CD14-positive monocyte (primary cell): ENCODE results near the gene STUB1. TPM values are rescaled to one million over a fixed set of nuclear protein-coding genes. Genes with fewer than 3 reads are reported as not detected.
A peak's percentile ranks its signal among the peaks of the same experiment; 100 is the strongest.

Experiments used
- DNase-seq, 3 donors: peaks; one replicate each; pipeline ENCODE4 v3.0.0-alpha.2; 2011 to 2022
- H2AFZ ChIP-seq: 2 replicates; pipeline ENCODE4 v1.6.0; 2012; ENCODE audit warnings: mild to moderate bottlenecking, low read depth, low read length, inconsistent platforms; ENCODE audit not compliant: insufficient read depth, poor library complexity, severe bottlenecking
- H3K27ac ChIP-seq, 2 donors: 1 replicate in 1 of 2; 2 replicates in 1 of 2; pipeline ENCODE4 v1.5.1; 2012 to 2013; ENCODE audit warnings: low read length in 2 of 2, control low read depth in 1 of 2, inconsistent platforms in 1 of 2, low read depth in 1 of 2, mild to moderate bottlenecking in 1 of 2
- H3K27me3 ChIP-seq, 2 donors: one replicate each; pipeline versions ENCODE4 v1.6.0 to v1.6.1; 2011 to 2013; ENCODE audit warnings: low read length in 2 of 2; ENCODE audit not compliant: control insufficient read depth in 2 of 2, insufficient read depth in 2 of 2
- H3K36me3 ChIP-seq, 2 donors: replicated peaks in 1 of 2; 1 replicate in 1 of 2; 2 replicates in 1 of 2; pipeline versions ENCODE4 v1.5.1 to v1.6.1; 2012 to 2013; ENCODE audit warnings: low read length in 2 of 2, control low read depth in 1 of 2, inconsistent platforms in 1 of 2, mild to moderate bottlenecking in 1 of 2; ENCODE audit not compliant: insufficient read depth in 2 of 2, control insufficient read depth in 1 of 2
- H3K4me1 ChIP-seq, 2 donors: 1 replicate in 1 of 2; 2 replicates in 1 of 2; pipeline versions ENCODE4 v1.5.1 to v1.6.1; 2012 to 2013; ENCODE audit warnings: low read length in 2 of 2, control low read depth in 1 of 2, inconsistent platforms in 1 of 2, mild to moderate bottlenecking in 1 of 2, moderate library complexity in 1 of 2; ENCODE audit not compliant: insufficient read depth in 2 of 2, control insufficient read depth in 1 of 2
- H3K4me2 ChIP-seq: replicated peaks from 2 replicates; pipeline ENCODE3; 2012; ENCODE audit warnings: low read length, moderate library complexity, mild to moderate bottlenecking; ENCODE audit not compliant: poor library complexity, severe bottlenecking; ENCODE audit errors: extremely low read depth
- H3K4me3 ChIP-seq, 3 experiments: fragments of 200-600 bp in 1 of 3; sonication (generic) in 1 of 3; replicated peaks in 1 of 3; 1 replicate in 2 of 3; 2 replicates in 1 of 3; pipeline ENCODE4 v1.5.1; 2011 to 2013; ENCODE audit warnings: low read length in 3 of 3, mild to moderate bottlenecking in 3 of 3, control low read depth in 2 of 3, low read depth in 2 of 3, inconsistent platforms in 1 of 3, moderate library complexity in 1 of 3
- H3K79me2 ChIP-seq: 2 replicates; pipeline ENCODE4 v1.6.0; 2012; ENCODE audit warnings: mild to moderate bottlenecking, control low read depth, inconsistent platforms, low read length, moderate library complexity; ENCODE audit not compliant: insufficient read depth
- H3K9ac ChIP-seq: 2 replicates; pipeline ENCODE4 v1.6.0; 2017; ENCODE audit warnings: low read length, mild to moderate bottlenecking; ENCODE audit not compliant: insufficient read depth, poor library complexity, severe bottlenecking
- H3K9me3 ChIP-seq, 2 donors: replicated peaks in 1 of 2; 1 replicate in 1 of 2; 2 replicates in 1 of 2; pipeline versions ENCODE4 v1.5.1 to v1.6.1; 2012 to 2013; ENCODE audit warnings: low read length in 2 of 2, control low read depth in 1 of 2; ENCODE audit not compliant: control insufficient read depth in 1 of 2, insufficient read depth in 1 of 2
- H4K20me1 ChIP-seq: 2 replicates; pipeline ENCODE4 v1.6.0; 2012; ENCODE audit warnings: mild to moderate bottlenecking, low read length, control low read depth, moderate library complexity; ENCODE audit not compliant: insufficient read depth
- H3K27ac Mint-ChIP-seq, 7 donors: one replicate each; pipeline ENCODE4 v1.8.0; 2020; ENCODE audit warnings: mild to moderate bottlenecking in 7 of 7, mixed read lengths in 7 of 7, moderate library complexity in 6 of 7, inconsistent platforms in 2 of 7
- H3K27me3 Mint-ChIP-seq, 3 donors: one replicate each; pipeline ENCODE4 v1.8.0; 2021 to 2022; ENCODE audit warnings: low read depth in 3 of 3, mild to moderate bottlenecking in 3 of 3, mixed read lengths in 3 of 3, moderate library complexity in 3 of 3, inconsistent platforms in 1 of 3
- H3K36me3 Mint-ChIP-seq, 2 donors: one replicate each; pipeline ENCODE4 v1.8.0; 2020; ENCODE audit warnings: mixed read lengths in 2 of 2, inconsistent platforms in 1 of 2, mild to moderate bottlenecking in 1 of 2
- H3K4me1 Mint-ChIP-seq: one replicate; pipeline ENCODE4 v1.8.0; 2020; ENCODE audit warnings: mild to moderate bottlenecking, mixed read lengths
- H3K4me3 Mint-ChIP-seq, 2 donors: one replicate each; pipeline ENCODE4 v1.8.0; 2020; ENCODE audit warnings: mild to moderate bottlenecking in 2 of 2, mixed read lengths in 2 of 2, moderate library complexity in 1 of 2
- H3K9me3 Mint-ChIP-seq, 7 donors: one replicate each; pipeline ENCODE4 v1.8.0; 2020 to 2022; ENCODE audit warnings: mixed read lengths in 7 of 7, mild to moderate bottlenecking in 6 of 7, moderate library complexity in 6 of 7, inconsistent platforms in 2 of 7
- WGBS: methylation state at CpG from one replicate; pipeline ENCODE4 v1.1.5; 2013; ENCODE audit warnings: missing lambda C conversion rate; ENCODE audit not compliant: insufficient coverage; 5-methylcytosine and 5-hydroxymethylcytosine counted together
- intact Hi-C, 2 donors: fragments of 100-400 bp; cut with micrococcal nuclease; formaldehyde crosslinking; loops; one replicate each; pipeline versions ENCODE4 v1.15.0 to v1.15.1; 2023
- polyA plus RNA-seq, 3 donors: library from polyadenylated mRNA; depleted of rRNA in 1 of 3; unstranded in 2 of 3; stranded (reverse) in 1 of 3; fragments of 300-500 nt in 2 of 3; fragments of >200 nt in 1 of 3; fragmentation: Illumina TruSeq in 2 of 3; gene quantifications; 1 replicate in 2 of 3; 2 replicates in 1 of 3; pipeline ENCODE4 v1.2.3, GENCODE V29; 2012 to 2021
- TF ChIP-seq, protein P1 (sequence below): fragments of 200-600 bp; IDR thresholded peaks from one replicate; pipeline ENCODE4 v1.8.0; 2022; ENCODE audit warnings: antibody characterized with exemption, mild to moderate bottlenecking

Gene STUB1
- polyA plus RNA-seq, 3 donors: 83.3 to 108 (median 106) TPM

DNA sequence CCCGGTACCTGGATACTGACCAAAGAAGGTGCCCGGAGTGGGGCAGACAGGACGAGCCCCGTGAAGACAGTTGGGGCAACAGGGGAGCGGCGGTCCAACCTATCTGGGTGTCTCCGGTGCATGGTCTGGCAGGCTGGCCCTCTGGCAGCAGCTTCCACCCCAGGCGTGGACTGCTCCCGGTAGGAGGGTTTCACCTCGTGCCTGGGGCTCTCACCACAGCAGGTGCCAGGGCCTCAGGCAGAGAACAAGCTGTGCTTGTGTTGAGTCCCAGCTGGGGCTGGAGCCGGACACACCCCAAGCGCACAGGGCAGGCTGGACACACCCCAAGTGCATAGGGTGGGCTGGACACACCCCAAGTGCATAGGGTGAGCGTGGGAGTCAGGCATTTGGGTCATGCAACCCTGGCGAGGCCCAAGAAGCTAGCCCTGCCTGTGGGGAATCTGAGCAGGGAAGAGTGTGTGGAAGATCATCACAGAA lies 26.9 kb downstream of the STUB1 start:
- Histone ChIP-seq H3K4me2 (no peak overlapping the region), H3K36me3 (no peaks in the 10 kb centered on the region), H2AFZ (no peak overlapping the region), H3K9me3 (peaks cover 0 to 4% of the 10 kb centered on the region in 2 donors), H3K79me2 (no peaks in the 10 kb centered on the region), H3K27me3 (peaks cover 3 to 73% of the 10 kb centered on the region in 2 donors), H3K4me3 (no peak overlapping the region), H3K4me1 (no peaks in the 10 kb centered on the region), H3K27ac (no peak overlapping the region), H3K9ac (no peak overlapping the region), H4K20me1 (no peaks in the 10 kb centered on the region)
- Mint-ChIP-seq H3K27ac (peak overlapping the region in 3 of 7 donors; percentile 18 to 45 (median 31)), H3K36me3 (no peaks in the 10 kb centered on the region), H3K4me3 (peak overlapping the region in 1 of 2 donors; percentile 60), H3K9me3 (peaks cover 0 to 5% (median 0%) of the 10 kb centered on the region in 7 donors), H3K27me3 (peaks cover 58 to 76% (median 72%) of the 10 kb centered on the region in 3 donors), H3K4me1 (no peaks in the 10 kb centered on the region)
- no peak for DNase-seq
- intact Hi-C loops: no loop called here
- 52% methylated on average over 13 of the region's 14 CpGs for WGBS
- TF ChIP-seq, protein P1, sequence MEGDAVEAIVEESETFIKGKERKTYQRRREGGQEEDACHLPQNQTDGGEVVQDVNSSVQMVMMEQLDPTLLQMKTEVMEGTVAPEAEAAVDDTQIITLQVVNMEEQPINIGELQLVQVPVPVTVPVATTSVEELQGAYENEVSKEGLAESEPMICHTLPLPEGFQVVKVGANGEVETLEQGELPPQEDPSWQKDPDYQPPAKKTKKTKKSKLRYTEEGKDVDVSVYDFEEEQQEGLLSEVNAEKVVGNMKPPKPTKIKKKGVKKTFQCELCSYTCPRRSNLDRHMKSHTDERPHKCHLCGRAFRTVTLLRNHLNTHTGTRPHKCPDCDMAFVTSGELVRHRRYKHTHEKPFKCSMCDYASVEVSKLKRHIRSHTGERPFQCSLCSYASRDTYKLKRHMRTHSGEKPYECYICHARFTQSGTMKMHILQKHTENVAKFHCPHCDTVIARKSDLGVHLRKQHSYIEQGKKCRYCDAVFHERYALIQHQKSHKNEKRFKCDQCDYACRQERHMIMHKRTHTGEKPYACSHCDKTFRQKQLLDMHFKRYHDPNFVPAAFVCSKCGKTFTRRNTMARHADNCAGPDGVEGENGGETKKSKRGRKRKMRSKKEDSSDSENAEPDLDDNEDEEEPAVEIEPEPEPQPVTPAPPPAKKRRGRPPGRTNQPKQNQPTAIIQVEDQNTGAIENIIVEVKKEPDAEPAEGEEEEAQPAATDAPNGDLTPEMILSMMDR: no peak

DNA sequence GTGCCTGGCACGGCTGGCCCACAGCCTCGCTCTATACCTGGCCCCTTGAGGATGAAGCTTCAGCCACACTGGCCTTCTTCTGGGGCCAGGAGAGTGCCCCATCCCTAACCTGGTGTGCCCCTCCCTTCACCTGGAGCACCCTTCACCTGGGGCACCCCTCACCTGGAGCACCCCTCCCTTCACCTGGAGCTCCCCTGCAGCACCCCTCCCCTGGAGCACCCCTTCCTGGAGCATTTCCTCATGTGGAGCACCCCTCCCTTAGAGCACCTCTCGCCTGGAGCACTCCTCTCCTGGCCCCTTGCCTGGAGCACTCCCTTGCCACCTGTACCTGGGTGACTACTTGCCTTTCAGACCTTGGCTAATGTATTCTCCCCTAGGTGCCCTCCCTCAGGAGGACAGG lies 27.8 kb downstream of the STUB1 start:
- H3K36me3 ChIP-seq: no peaks in the 10 kb centered on the region
- Mint-ChIP-seq H3K27ac (no peak overlapping the region), H3K4me1 (no peaks in the 10 kb centered on the region), H3K27me3 (peaks cover 48 to 74% (median 69%) of the 10 kb centered on the region in 3 donors), H3K4me3 (peak overlapping the region in 1 of 2 donors; percentile 65), H3K36me3 (no peaks in the 10 kb centered on the region), H3K9me3 (peaks cover 0 to 5% (median 0%) of the 10 kb centered on the region in 7 donors)
- H3K4me1 ChIP-seq: no peaks in the 10 kb centered on the region
- no peak overlapping the region for H3K27ac ChIP-seq
- no peak for DNase-seq
- peaks cover 3 to 72% of the 10 kb centered on the region in 2 donors for H3K27me3 ChIP-seq
- no peaks in the 10 kb centered on the region for H4K20me1 ChIP-seq
- no peaks in the 10 kb centered on the region for H3K79me2 ChIP-seq
- no peak overlapping the region for H3K4me2 ChIP-seq
- no peak overlapping the region for H2AFZ ChIP-seq
- TF ChIP-seq, protein P1: no peak
- 64% methylated on average over 3 of the region's 3 CpGs for WGBS
- H3K9ac ChIP-seq: no peak overlapping the region
- peaks cover 0 to 4% of the 10 kb centered on the region in 2 donors for H3K9me3 ChIP-seq
- intact Hi-C loops: no loop called here
- H3K4me3 ChIP-seq: no peak overlapping the region
